Measurements from ENCODE around the gene SPATA6L.

GRCh38 chr9:4638968-4639367, 27.3 kb downstream of the SPATA6L start:
- TF ChIP-seq CTCF (IDR thresholded peaks at IDR 0.05) (no peak), POLR2A (IDR thresholded peaks at IDR 0.05) (no peak)

Data from esophagus squamous epithelium (tissue), 4 donors.